Neural progenitor cell (in vitro differentiated cells): Measurements from ENCODE around the gene USP44.

Experiments
- EZH2 ChIP-seq: fragments of 200-600 bp; sonication (generic); IDR thresholded peaks from 2 replicates; pipeline ENCODE4 v1.6.1; 2017; ENCODE audit warnings: antibody characterized with exemption, mild to moderate bottlenecking, moderate library complexity
- TF ChIP-seq, protein P1 (sequence below): fragments of 200-600 bp; sonication (generic); IDR thresholded peaks from 2 replicates; pipeline ENCODE4 v1.5.1; 2017; ENCODE audit warnings: antibody characterized with exemption, mild to moderate bottlenecking

DNA sequence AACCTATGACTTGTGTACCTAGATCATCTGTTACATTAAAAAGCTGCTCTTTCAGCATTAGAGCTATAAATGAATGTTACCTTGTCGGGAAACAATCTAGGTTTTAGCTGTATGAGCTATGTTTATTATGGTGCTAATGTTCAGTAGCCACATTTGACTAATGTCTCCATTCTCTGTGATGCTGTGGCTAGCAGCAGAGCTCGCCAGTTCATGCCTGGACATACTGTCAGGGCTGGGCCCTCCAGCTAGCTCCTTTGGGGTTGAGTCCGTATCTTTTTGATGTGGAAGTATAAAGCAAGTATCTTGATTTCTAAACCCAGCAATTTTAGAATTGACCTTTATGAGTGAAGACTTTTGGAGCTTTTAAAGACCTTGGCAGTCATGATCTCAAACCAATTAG, 36.1 kb downstream of the USP44 start:
- TF ChIP-seq, protein P1, sequence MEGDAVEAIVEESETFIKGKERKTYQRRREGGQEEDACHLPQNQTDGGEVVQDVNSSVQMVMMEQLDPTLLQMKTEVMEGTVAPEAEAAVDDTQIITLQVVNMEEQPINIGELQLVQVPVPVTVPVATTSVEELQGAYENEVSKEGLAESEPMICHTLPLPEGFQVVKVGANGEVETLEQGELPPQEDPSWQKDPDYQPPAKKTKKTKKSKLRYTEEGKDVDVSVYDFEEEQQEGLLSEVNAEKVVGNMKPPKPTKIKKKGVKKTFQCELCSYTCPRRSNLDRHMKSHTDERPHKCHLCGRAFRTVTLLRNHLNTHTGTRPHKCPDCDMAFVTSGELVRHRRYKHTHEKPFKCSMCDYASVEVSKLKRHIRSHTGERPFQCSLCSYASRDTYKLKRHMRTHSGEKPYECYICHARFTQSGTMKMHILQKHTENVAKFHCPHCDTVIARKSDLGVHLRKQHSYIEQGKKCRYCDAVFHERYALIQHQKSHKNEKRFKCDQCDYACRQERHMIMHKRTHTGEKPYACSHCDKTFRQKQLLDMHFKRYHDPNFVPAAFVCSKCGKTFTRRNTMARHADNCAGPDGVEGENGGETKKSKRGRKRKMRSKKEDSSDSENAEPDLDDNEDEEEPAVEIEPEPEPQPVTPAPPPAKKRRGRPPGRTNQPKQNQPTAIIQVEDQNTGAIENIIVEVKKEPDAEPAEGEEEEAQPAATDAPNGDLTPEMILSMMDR, result no peak
- no peak for TF ChIP-seq EZH2
